ENCODE data around the gene RNASEH2A.

DNA sequence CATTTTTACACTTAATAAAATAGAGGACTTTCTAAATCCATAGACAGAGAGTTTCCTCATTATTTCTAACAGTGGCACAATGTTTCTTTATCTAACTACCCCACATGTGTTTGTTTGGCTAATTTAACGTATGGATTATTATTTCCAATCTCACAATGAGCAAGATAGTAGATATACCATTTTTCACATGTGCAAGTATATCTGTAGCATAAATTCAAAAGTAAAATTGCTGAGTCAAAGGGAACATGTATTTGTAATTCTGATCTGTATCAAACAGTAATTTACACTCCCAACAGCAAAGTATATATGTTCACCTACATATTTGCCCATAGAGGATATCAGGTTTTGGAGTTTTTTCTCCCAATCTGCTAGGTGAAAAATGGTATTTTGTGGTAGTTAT lies 50.3 kb downstream of the RNASEH2A start:
- TF ChIP-seq POLR2A (IDR thresholded peaks at IDR 0.05; ENCODE audit: low read length) (no peak), GATA1 (IDR thresholded peaks at IDR 0.05; ENCODE audit: low read depth, low read length) (no peak)
